K562 (cell line): ENCODE data around the gene CNPY2. TPM values are rescaled to one million over a fixed set of nuclear protein-coding genes. Genes with fewer than 3 reads are reported as not detected.
A peak's percentile ranks its signal among the peaks of the same experiment; 100 is the strongest.

Experiments
- CBFA2T2 ChIP-seq: fragments of 450-650 bp; conservative IDR thresholded peaks from 2 replicates; pipeline ENCODE4 v1.6.1; 2017; ENCODE audit warnings: mild to moderate bottlenecking
- ETV5 ChIP-seq: sonication (generic); formaldehyde crosslinking; IDR thresholded peaks from 2 replicates; pipeline ENCODE4 v1.4.0; 2020; ENCODE audit warnings: low read depth, mild to moderate bottlenecking, missing genetic modification reagents
- FUS ChIP-seq: fragments of 200-400 bp; formaldehyde crosslinking; optimal IDR thresholded peaks from 2 replicates; pipeline ENCODE3; 2017; ENCODE audit warnings: low read depth, low read length
- HMG20A ChIP-seq: fragments of 450-650 bp; formaldehyde crosslinking; conservative IDR thresholded peaks from 2 replicates; pipeline ENCODE4 v1.4.0; 2020; ENCODE audit warnings: mild to moderate bottlenecking, mixed read lengths
- KDM5B ChIP-seq: fragments of 200-600 bp; sonication (generic); IDR thresholded peaks from 2 replicates; pipeline ENCODE4 v1.6.1; 2012; ENCODE audit warnings: low read depth, mild to moderate bottlenecking, moderate library complexity, low read length, control low read depth, inconsistent platforms; ENCODE audit not compliant: insufficient replicate concordance
- NCOA4 ChIP-seq: fragments of 450-650 bp; IDR thresholded peaks from 2 replicates; pipeline ENCODE4 v1.6.1; 2018; ENCODE audit warnings: mild to moderate bottlenecking; ENCODE audit not compliant: partially characterized antibody
- NR4A1 ChIP-seq, 2 experiments: fragments of 250-450 bp in 1 of 2; fragments of 450-650 bp in 1 of 2; sonication (Bioruptor Pico) in 1 of 2; IDR thresholded peaks; 2 replicates each; pipeline versions ENCODE4 v1.4.0 to v1.6.1; 2016 to 2020; ENCODE audit warnings: mild to moderate bottlenecking in 2 of 2, missing compliant biosample characterization in 1 of 2, missing genetic modification characterization in 1 of 2, moderate library complexity in 1 of 2
- SMAD2 ChIP-seq: fragments of 150-350 bp; IDR thresholded peaks from 2 replicates; pipeline ENCODE4 v1.6.1; 2014; ENCODE audit warnings: low read depth, mild to moderate bottlenecking, low read length
- SMARCA4 ChIP-seq: fragments of 450-650 bp; IDR thresholded peaks from 2 replicates; pipeline ENCODE4 v1.6.1; 2016
- SNRNP70 ChIP-seq: fragments of 200-400 bp; formaldehyde crosslinking; optimal IDR thresholded peaks from 2 replicates; pipeline ENCODE3; 2017; ENCODE audit warnings: low read depth, low read length
- TAF1 ChIP-seq: IDR thresholded peaks from 2 replicates; pipeline ENCODE4 v1.6.1; 2011; ENCODE audit warnings: mild to moderate bottlenecking, low read length, moderate library complexity; ENCODE audit not compliant: insufficient read depth, control insufficient read depth, severe bottlenecking; ENCODE audit errors: extremely low read depth
- TAL1 ChIP-seq: fragments of 450-650 bp; IDR thresholded peaks from 2 replicates; pipeline ENCODE4 v1.6.1; 2016; ENCODE audit warnings: mild to moderate bottlenecking
- TCF3 ChIP-seq: sonication (generic); formaldehyde crosslinking; IDR thresholded peaks from 2 replicates; pipeline ENCODE4 v1.4.0; 2020; ENCODE audit warnings: mild to moderate bottlenecking, missing genetic modification reagents
- TEAD4 ChIP-seq, 2 experiments: sonication (generic) in 1 of 2; formaldehyde crosslinking in 1 of 2; IDR thresholded peaks; 2 replicates each; pipeline versions ENCODE4 v1.6.1 to v1.8.0; 2012 to 2022; ENCODE audit warnings: borderline replicate concordance in 1 of 2, inconsistent platforms in 1 of 2, low read length in 1 of 2, mild to moderate bottlenecking in 1 of 2, missing genetic modification reagents in 1 of 2
- ZC3H4 ChIP-seq: sonication (generic); formaldehyde crosslinking; IDR thresholded peaks from 2 replicates; pipeline ENCODE4 v1.9.0; 2021; ENCODE audit warnings: missing genetic modification reagents, borderline replicate concordance
- ZNF197 ChIP-seq: fragments of 200-800 bp; sonication (Bioruptor generic); IDR thresholded peaks from 2 replicates; pipeline ENCODE4 v1.6.1; 2016; ENCODE audit warnings: low read depth, missing genetic modification characterization, missing compliant biosample characterization
- ZNF239 ChIP-seq: fragments of 250-450 bp; sonication (Bioruptor Pico); IDR thresholded peaks from 2 replicates; pipeline ENCODE4 v1.4.0; 2020; ENCODE audit warnings: mild to moderate bottlenecking
- ZNF589 ChIP-seq: fragments of 200-800 bp; sonication (Bioruptor generic); IDR thresholded peaks from 2 replicates; pipeline ENCODE4 v1.6.1; 2016; ENCODE audit warnings: low read depth, missing genetic modification characterization, missing compliant biosample characterization
- ZNF780A ChIP-seq: fragments of 250-450 bp; sonication (Bioruptor Pico); IDR thresholded peaks from 2 replicates; pipeline ENCODE4 v1.5.0; 2021; ENCODE audit warnings: mild to moderate bottlenecking
- polyA plus RNA-seq, 8 experiments: library from polyadenylated mRNA; depleted of rRNA in 4 of 8; stranded (reverse) in 5 of 8; unstranded in 3 of 8; fragments of >200 nt; fragmentation: Nextera tagmentation in 2 of 8; fragmentation: Illumina TruSeq in 1 of 8; extraction: Ambion mirVana in 2 of 8; extraction: Trizol in 1 of 8; gene quantifications; 2 replicates each; pipeline versions ENCODE4 v1.2.1 to v1.2.3, GENCODE V29; 2011 to 2014; ENCODE audit warnings: inconsistent platforms in 1 of 8, missing spikeins in 1 of 8
- total RNA-seq, 7 experiments: library from RNA; depleted of rRNA in 6 of 7; stranded (reverse); fragments of >200 nt in 6 of 7; fragmentation: Illumina TruSeq in 2 of 7; extraction: Trizol in 2 of 7; gene quantifications; 2 replicates each; pipeline versions ENCODE4 v1.2.1 to v1.2.3, GENCODE V29; 2011 to 2021; ENCODE audit warnings: low replicate concordance in 1 of 7
- TF ChIP-seq, protein P1 (sequence below): fragments of 150-350 bp; conservative IDR thresholded peaks from 2 replicates; pipeline ENCODE4 v1.6.1; 2014; ENCODE audit warnings: low read length
- TF ChIP-seq, protein P2 (sequence below): sonication (generic); formaldehyde crosslinking; IDR thresholded peaks from 2 replicates; pipeline ENCODE4 v1.9.0; 2022; ENCODE audit warnings: mild to moderate bottlenecking, missing genetic modification reagents
- TF ChIP-seq, protein P3 (sequence below), 2 experiments: fragments of 250-450 bp in 1 of 2; fragments of 450-650 bp in 1 of 2; sonication (Bioruptor Pico) in 1 of 2; IDR thresholded peaks; 2 replicates each; pipeline versions ENCODE4 v1.6.1 to v1.8.0; 2016 to 2021; ENCODE audit warnings: mild to moderate bottlenecking in 2 of 2, moderate library complexity in 2 of 2, missing compliant biosample characterization in 1 of 2, missing genetic modification characterization in 1 of 2

The CNPY2 gene
- total and polyA plus RNA-seq, 9 of the 15 experiments (the other 6 are each of a cell fraction or from before 2014, with no cell fraction given), result 33.8 to 190 (median 138) TPM

DNA sequence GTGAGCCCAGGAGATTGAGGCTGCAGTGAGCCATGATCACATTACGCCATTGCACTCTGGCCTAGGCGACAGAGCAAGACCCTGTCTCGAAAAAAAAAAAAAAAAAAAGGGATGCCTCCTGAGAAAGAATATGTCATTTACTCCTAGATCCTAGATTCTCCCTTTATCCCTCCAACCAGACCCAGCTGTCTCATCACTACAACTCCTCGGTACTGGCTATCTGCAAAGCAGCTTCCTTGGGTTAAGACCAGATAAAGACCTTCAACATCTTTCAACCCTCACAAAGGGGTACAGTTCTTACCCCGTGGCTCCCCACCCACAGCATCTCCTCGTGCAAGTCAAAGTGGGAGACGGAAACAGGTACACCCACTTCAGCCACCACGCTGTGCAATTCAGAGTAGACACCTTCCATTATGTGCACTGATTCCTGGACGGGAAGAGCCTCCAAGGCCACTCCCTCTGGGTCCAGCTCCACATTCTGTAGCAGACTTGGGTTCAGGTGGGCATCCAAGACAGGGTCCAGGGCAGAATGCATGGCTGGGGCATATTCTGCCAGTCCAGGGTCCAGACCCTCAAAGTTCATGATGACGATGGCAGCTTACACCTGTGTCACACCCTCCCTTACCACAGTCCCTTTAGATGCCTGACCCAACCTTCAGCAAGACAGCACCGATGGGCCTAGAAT, 16.9 kb upstream of the CNPY2 start (continued):
- TF ChIP-seq, protein P1, sequence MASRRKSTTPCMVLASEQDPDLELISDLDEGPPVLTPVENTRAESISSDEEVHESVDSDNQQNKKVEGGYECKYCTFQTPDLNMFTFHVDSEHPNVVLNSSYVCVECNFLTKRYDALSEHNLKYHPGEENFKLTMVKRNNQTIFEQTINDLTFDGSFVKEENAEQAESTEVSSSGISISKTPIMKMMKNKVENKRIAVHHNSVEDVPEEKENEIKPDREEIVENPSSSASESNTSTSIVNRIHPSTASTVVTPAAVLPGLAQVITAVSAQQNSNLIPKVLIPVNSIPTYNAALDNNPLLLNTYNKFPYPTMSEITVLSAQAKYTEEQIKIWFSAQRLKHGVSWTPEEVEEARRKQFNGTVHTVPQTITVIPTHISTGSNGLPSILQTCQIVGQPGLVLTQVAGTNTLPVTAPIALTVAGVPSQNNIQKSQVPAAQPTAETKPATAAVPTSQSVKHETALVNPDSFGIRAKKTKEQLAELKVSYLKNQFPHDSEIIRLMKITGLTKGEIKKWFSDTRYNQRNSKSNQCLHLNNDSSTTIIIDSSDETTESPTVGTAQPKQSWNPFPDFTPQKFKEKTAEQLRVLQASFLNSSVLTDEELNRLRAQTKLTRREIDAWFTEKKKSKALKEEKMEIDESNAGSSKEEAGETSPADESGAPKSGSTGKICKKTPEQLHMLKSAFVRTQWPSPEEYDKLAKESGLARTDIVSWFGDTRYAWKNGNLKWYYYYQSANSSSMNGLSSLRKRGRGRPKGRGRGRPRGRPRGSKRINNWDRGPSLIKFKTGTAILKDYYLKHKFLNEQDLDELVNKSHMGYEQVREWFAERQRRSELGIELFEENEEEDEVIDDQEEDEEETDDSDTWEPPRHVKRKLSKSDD, result no peak
- TF ChIP-seq CBFA2T2 (peak; percentile 39; the same call in 1 of the 2 replicates), FUS (no peak), ZNF589 (no peak), ZC3H4 (CRISPR knock-in tag) (no peak), ETV5 (CRISPR knock-in tag) (no peak), TAL1 (peak; percentile 28; the same call in 1 of the 2 replicates), TCF3 (CRISPR knock-in tag) (peak; percentile 51), ZNF197 (CRISPR knock-in tag) (no peak), ZNF239 (CRISPR knock-in tag) (no peak), NCOA4 (no peak), HMG20A (no peak), SMARCA4 (no peak), TEAD4 (IDR thresholded peaks at IDR 0.05; ENCODE audit: low read length) (no peak), TEAD4 (CRISPR knock-in tag; IDR thresholded peaks at IDR 0.05; ENCODE audit: borderline replicate concordance) (no peak), ZNF780A (CRISPR knock-in tag) (no peak), NR4A1 (CRISPR knock-in tag; IDR thresholded peaks at IDR 0.05) (no peak), NR4A1 (tag; IDR thresholded peaks at IDR 0.05) (no peak), TAF1 (no peak), KDM5B (peak; percentile 2), SMAD2 (no peak), SNRNP70 (no peak)
- TF ChIP-seq, protein P2, sequence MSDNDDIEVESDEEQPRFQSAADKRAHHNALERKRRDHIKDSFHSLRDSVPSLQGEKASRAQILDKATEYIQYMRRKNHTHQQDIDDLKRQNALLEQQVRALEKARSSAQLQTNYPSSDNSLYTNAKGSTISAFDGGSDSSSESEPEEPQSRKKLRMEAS (CRISPR knock-in tag), result no peak
- TF ChIP-seq, protein P3, sequence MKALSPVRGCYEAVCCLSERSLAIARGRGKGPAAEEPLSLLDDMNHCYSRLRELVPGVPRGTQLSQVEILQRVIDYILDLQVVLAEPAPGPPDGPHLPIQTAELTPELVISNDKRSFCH (CRISPR knock-in tag; IDR thresholded peaks at IDR 0.05), result no peak
- TF ChIP-seq, protein P3 (tag; IDR thresholded peaks at IDR 0.05), result no peak
